Fibroblast of lung (primary cell): ENCODE measurements around the gene TMEM175. TPM values are rescaled to one million over a fixed set of nuclear protein-coding genes. Genes with fewer than 3 reads are reported as not detected.
A peak's percentile ranks its signal among the peaks of the same experiment; 100 is the strongest.

Experiments used
- DNase-seq, 2 donors: peaks; one replicate each; pipeline versions ENCODE4 v3.0.0 to v3.0.0-alpha.2; 2010; ENCODE audit warnings: low read depth in 2 of 2
- H2AFZ ChIP-seq: 2 replicates; pipeline ENCODE4 v1.5.1; 2012; ENCODE audit warnings: low read length, control low read depth, inconsistent platforms
- H3K27ac ChIP-seq: 2 replicates; pipeline ENCODE4 v1.5.1; 2011; ENCODE audit warnings: low read length, control low read depth; ENCODE audit not compliant: insufficient read depth
- H3K27me3 ChIP-seq: 2 replicates; pipeline ENCODE4 v1.5.1; 2011; ENCODE audit warnings: mild to moderate bottlenecking, low read length; ENCODE audit not compliant: control insufficient read depth, insufficient read depth
- H3K36me3 ChIP-seq: 2 replicates; pipeline ENCODE4 v1.5.1; 2011; ENCODE audit warnings: low read length; ENCODE audit not compliant: control insufficient read depth, insufficient read depth
- H3K4me1 ChIP-seq: 2 replicates; pipeline ENCODE4 v1.5.1; 2011; ENCODE audit warnings: low read length; ENCODE audit not compliant: control insufficient read depth, insufficient read depth; ENCODE audit errors: extremely low read depth
- H3K4me2 ChIP-seq: 2 replicates; pipeline ENCODE4 v1.5.1; 2011; ENCODE audit warnings: low read length, control low read depth; ENCODE audit not compliant: insufficient read depth; ENCODE audit errors: extremely low read depth
- H3K4me3 ChIP-seq, 4 experiments: fragments of 200-600 bp in 1 of 4; sonication (generic) in 1 of 4; replicated peaks in 1 of 4; 2 replicates each; pipeline ENCODE4 v1.5.1; 2011 to 2016; ENCODE audit warnings: low read length in 4 of 4, low read depth in 3 of 4, mild to moderate bottlenecking in 3 of 4, control low read depth in 2 of 4, inconsistent platforms in 1 of 4, mixed read lengths in 1 of 4; ENCODE audit not compliant: insufficient read depth in 1 of 4; ENCODE audit errors: control extremely low read depth in 1 of 4
- H3K79me2 ChIP-seq: 2 replicates; pipeline ENCODE4 v1.5.1; 2012; ENCODE audit warnings: mild to moderate bottlenecking, low read length, inconsistent platforms; ENCODE audit not compliant: control insufficient read depth, insufficient read depth
- H3K9ac ChIP-seq: 2 replicates; pipeline ENCODE4 v1.5.1; 2011; ENCODE audit warnings: mild to moderate bottlenecking, low read length, control low read depth; ENCODE audit not compliant: insufficient read depth
- H3K9me3 ChIP-seq: 2 replicates; pipeline ENCODE4 v1.5.1; 2012; ENCODE audit warnings: low read depth, low read length; ENCODE audit not compliant: control insufficient read depth, insufficient read depth
- H4K20me1 ChIP-seq: 2 replicates; pipeline ENCODE4 v1.5.1; 2011; ENCODE audit warnings: low read length; ENCODE audit not compliant: control insufficient read depth, insufficient read depth; ENCODE audit errors: extremely low read depth
- EZH2 ChIP-seq: IDR thresholded peaks from 2 replicates; pipeline ENCODE4 v1.5.1; 2012; ENCODE audit warnings: low read length, control low read depth, mild to moderate bottlenecking; ENCODE audit errors: missing control alignments
- polyA plus RNA-seq, 2 donors: library from polyadenylated mRNA; depleted of rRNA in 1 of 2; stranded (reverse) in 1 of 2; unstranded in 1 of 2; fragments of >200 nt; gene quantifications; 2 replicates each; pipeline ENCODE4 v1.2.1, GENCODE V29; 2011 to 2012; ENCODE audit warnings: missing spikeins in 1 of 2
- total RNA-seq: library from RNA; depleted of rRNA; stranded (reverse); fragments of >200 nt; gene quantifications from 2 replicates; pipeline ENCODE4 v1.2.1, GENCODE V29; 2014
- TF ChIP-seq, protein P1 (sequence below), 2 donors: IDR thresholded peaks in 1 of 2; conservative IDR thresholded peaks in 1 of 2; 1 replicate in 1 of 2; 2 replicates in 1 of 2; pipeline ENCODE4 v1.5.1; 2011 to 2012; ENCODE audit warnings: low read length in 2 of 2, control low read depth in 1 of 2, inconsistent platforms in 1 of 2, low read depth in 1 of 2, mild to moderate bottlenecking in 1 of 2

Gene TMEM175
- total and polyA plus RNA-seq, 2 donors (not counting 1 experiment from before 2014, with no cell fraction given): 16.3 to 23.9 TPM

DNA sequence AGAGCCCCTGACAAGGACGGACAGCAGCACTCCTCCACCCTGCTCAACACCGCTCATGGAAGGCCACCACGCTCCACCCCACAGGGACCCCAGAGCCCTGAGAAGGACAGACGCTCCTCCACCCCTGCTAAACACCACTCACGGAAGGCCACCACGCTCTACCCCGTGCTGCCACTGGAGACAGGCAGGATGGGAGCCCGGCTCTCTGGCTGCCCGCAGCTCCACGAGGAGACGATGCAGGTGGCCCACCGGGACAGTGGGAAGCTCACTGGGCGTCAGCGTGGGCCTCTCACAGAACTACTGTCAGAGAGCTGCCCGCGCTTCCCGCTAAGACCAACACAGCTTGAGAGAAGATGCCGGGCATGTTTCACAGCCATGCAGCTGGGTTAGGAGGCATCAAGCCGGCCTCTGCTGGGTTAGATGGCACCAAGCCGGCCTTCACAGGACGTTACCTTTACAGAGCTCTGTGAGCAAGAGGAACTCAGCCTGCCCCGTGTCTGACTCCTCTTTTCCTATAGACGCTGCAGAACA, 21.0 kb upstream of the TMEM175 start:
- Histone ChIP-seq H3K4me1 (no peaks in the 10 kb centered on the region), H3K9ac (no peak overlapping the region), H2AFZ (no peak overlapping the region), H3K27ac (no peak overlapping the region), H3K36me3 (peaks cover 4% of the 10 kb centered on the region), H3K4me2 (no peak overlapping the region), H4K20me1 (no peaks in the 10 kb centered on the region), H3K4me3 (no peak overlapping the region), H3K27me3 (no peaks in the 10 kb centered on the region), H3K9me3 (no peaks in the 10 kb centered on the region), H3K79me2 (peaks cover 27% of the 10 kb centered on the region)
- no peak for DNase-seq
- TF ChIP-seq, protein P1, sequence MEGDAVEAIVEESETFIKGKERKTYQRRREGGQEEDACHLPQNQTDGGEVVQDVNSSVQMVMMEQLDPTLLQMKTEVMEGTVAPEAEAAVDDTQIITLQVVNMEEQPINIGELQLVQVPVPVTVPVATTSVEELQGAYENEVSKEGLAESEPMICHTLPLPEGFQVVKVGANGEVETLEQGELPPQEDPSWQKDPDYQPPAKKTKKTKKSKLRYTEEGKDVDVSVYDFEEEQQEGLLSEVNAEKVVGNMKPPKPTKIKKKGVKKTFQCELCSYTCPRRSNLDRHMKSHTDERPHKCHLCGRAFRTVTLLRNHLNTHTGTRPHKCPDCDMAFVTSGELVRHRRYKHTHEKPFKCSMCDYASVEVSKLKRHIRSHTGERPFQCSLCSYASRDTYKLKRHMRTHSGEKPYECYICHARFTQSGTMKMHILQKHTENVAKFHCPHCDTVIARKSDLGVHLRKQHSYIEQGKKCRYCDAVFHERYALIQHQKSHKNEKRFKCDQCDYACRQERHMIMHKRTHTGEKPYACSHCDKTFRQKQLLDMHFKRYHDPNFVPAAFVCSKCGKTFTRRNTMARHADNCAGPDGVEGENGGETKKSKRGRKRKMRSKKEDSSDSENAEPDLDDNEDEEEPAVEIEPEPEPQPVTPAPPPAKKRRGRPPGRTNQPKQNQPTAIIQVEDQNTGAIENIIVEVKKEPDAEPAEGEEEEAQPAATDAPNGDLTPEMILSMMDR (conservative IDR thresholded peaks at IDR 0.05 in 1 of 2, IDR thresholded peaks at IDR 0.05 in 1 of 2; ENCODE audit: low read depth in 1 of 2, low read length in 2 of 2): no peak
- no peak for TF ChIP-seq EZH2

DNA sequence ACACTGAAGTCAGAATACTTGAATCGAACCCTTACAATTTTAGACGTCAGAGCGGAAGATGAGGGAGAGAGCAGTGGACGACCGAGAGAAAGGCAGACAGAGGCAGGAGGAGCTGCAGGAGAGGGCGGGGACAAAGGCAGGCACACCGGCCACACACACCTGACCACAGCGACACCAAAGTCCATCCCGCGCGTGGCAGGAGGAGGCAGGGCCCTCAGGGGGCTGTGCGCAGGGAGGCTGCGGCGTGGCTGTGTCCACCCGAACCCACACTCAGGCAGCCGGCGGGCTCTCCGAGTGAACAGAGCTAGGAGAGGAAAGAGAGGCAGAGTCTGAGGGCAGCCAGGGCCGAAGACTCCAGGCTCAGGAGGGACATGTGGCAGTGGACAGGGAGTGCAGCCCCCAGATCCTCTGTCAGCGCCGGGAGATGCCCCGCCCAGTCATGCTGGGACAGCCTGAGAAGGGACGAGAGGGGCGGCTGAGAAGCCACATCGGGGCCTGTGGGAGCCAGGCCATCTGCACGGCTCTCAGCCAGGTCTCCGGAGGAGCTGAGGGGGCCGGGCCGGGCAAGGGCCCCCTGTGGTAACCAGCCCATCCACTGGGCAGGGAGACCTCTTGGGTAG, 20.3 kb upstream of the TMEM175 start:
- no peak overlapping the region for H3K9ac ChIP-seq

DNA sequence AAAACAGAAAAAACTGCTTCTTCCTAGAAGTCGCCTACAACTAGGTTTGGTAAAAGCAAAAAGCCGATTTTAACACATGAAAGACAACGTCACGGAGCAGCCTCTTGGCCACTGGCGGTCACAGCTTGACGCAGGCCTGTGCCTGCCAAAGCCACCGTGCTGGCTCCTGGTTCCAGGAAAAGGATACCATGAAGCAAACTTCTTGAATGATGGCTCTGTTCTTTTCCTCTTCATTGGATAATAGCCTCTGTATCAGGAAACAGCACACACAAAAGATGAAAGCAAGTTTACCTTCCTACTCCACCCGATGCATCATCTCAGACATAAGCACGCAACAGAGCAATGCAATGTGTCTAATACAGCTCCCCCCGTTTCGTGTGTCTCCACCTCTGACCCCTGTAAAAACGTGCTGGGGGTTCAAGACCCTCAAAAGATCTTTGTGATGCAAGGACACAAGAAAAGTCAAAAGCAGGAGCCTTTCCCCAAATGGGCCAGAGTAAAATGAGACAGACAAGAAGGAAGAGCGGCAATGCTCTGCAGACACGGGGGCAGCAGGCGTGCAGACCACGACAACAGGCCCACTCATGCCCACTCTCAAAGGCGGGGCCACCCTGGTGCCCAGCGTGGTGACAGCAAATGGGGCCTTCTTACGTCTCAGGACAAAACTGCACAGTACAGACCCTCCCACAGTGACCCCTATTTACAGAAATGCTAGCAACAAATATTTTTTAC, 19.5 kb upstream of the TMEM175 start:
- H3K4me3 ChIP-seq: no peak overlapping the region
- H3K9me3 ChIP-seq: no peaks in the 10 kb centered on the region
- no peak overlapping the region for H3K27ac ChIP-seq
- H3K4me2 ChIP-seq: no peak overlapping the region
- H2AFZ ChIP-seq: no peak overlapping the region
- H3K36me3 ChIP-seq: peaks cover 4% of the 10 kb centered on the region
- H3K9ac ChIP-seq: no peak overlapping the region
- TF ChIP-seq EZH2: no peak
- TF ChIP-seq, protein P1 (conservative IDR thresholded peaks at IDR 0.05 in 1 of 2, IDR thresholded peaks at IDR 0.05 in 1 of 2; ENCODE audit: low read depth in 1 of 2, low read length in 2 of 2): no peak
- no peaks in the 10 kb centered on the region for H4K20me1 ChIP-seq
- peaks cover 32% of the 10 kb centered on the region for H3K79me2 ChIP-seq
- no peaks in the 10 kb centered on the region for H3K27me3 ChIP-seq
- H3K4me1 ChIP-seq: no peaks in the 10 kb centered on the region
- DNase-seq: peak in 1 of 2 donors; percentile 54

More for the DNA sequence above, 20.3 kb upstream of the TMEM175 start:
- H3K4me3 ChIP-seq: no peak overlapping the region
- no peak overlapping the region for H3K27ac ChIP-seq
- H4K20me1 ChIP-seq: no peaks in the 10 kb centered on the region
- H2AFZ ChIP-seq: no peak overlapping the region
- H3K4me2 ChIP-seq: no peak overlapping the region
- H3K27me3 ChIP-seq: no peaks in the 10 kb centered on the region
- peaks cover 27% of the 10 kb centered on the region for H3K79me2 ChIP-seq
- H3K9me3 ChIP-seq: no peaks in the 10 kb centered on the region
- no peaks in the 10 kb centered on the region for H3K4me1 ChIP-seq
- DNase-seq: no peak
- TF ChIP-seq, protein P1 (conservative IDR thresholded peaks at IDR 0.05 in 1 of 2, IDR thresholded peaks at IDR 0.05 in 1 of 2; ENCODE audit: low read depth in 1 of 2, low read length in 2 of 2): no peak
- TF ChIP-seq EZH2: no peak
- peaks cover 4% of the 10 kb centered on the region for H3K36me3 ChIP-seq
